Activated CD8-positive, alpha-beta memory T cell treated with anti-CD3 and anti-CD28 coated beads, Interleukin-2, amount 50 U/mL, for 1 hour (primary cell): ENCODE data around the gene ZNF385B.

Experiments used
- DNase-seq: peaks from one replicate; pipeline ENCODE4 v3.0.0-alpha.2; 2020; ENCODE audit errors: extremely low read depth

Gene ZNF385B

GRCh38 chr2:179440642-179441251 lies 420.7 kb downstream of the ZNF385B start:
- no peak for DNase-seq

- DNase-seq: no peak
Measured at GRCh38 chr2:179438654-179439053, 422.8 kb downstream of the ZNF385B start.

- no peak for DNase-seq
Measured at GRCh38 chr2:179437430-179437829, 424.0 kb downstream of the ZNF385B start.

GRCh38 chr2:179435566-179435965 lies 425.8 kb downstream of the ZNF385B start:
- no peak for DNase-seq

GRCh38 chr2:179435000-179435399 lies 426.4 kb downstream of the ZNF385B start:
- no peak for DNase-seq

GRCh38 chr2:179434357-179434756 lies 427.1 kb downstream of the ZNF385B start:
- DNase-seq: no peak

- DNase-seq: no peak
Measured at GRCh38 chr2:179432751-179433150, 428.7 kb downstream of the ZNF385B start.

GRCh38 chr2:179429597-179429996 lies 431.8 kb downstream of the ZNF385B start:
- no peak for DNase-seq

- no peak for DNase-seq
Measured at GRCh38 chr2:179429060-179429471, 432.3 kb downstream of the ZNF385B start.

- DNase-seq: no peak
Measured at GRCh38 chr2:179428649-179429048, 432.8 kb downstream of the ZNF385B start.

GRCh38 chr2:179427065-179427464 lies 434.3 kb downstream of the ZNF385B start:
- DNase-seq: no peak

GRCh38 chr2:179424571-179424970 lies 436.8 kb downstream of the ZNF385B start:
- DNase-seq: no peak

- no peak for DNase-seq
Measured at GRCh38 chr2:179422037-179422643, 439.3 kb downstream of the ZNF385B start.

- DNase-seq: no peak
Measured at GRCh38 chr2:179417436-179417949, 443.9 kb downstream of the ZNF385B start.

- DNase-seq: no peak
Measured at GRCh38 chr2:179412112-179412511, 449.3 kb downstream of the ZNF385B start.

GRCh38 chr2:179410552-179411356 lies 450.7 kb downstream of the ZNF385B start:
- no peak for DNase-seq

- DNase-seq: no peak
Measured at GRCh38 chr2:179403624-179404023, 457.8 kb downstream of the ZNF385B start.

GRCh38 chr2:179393481-179393880 lies 467.9 kb downstream of the ZNF385B start:
- no peak for DNase-seq
